IPS DF 4.7 (cell line): ENCODE results near the gene IRF7.
"Not testable (repeated sequence)": the region's sequence is repeated elsewhere in the genome, so short reads cannot be mapped to it uniquely, and the experiment has no call there.

Source experiments
- DNase-seq: peaks from one replicate; pipeline ENCODE4 v3.0.0-alpha.2; 2013; ENCODE audit warnings: low spot score; ENCODE audit errors: extremely low read depth

Gene IRF7

DNA sequence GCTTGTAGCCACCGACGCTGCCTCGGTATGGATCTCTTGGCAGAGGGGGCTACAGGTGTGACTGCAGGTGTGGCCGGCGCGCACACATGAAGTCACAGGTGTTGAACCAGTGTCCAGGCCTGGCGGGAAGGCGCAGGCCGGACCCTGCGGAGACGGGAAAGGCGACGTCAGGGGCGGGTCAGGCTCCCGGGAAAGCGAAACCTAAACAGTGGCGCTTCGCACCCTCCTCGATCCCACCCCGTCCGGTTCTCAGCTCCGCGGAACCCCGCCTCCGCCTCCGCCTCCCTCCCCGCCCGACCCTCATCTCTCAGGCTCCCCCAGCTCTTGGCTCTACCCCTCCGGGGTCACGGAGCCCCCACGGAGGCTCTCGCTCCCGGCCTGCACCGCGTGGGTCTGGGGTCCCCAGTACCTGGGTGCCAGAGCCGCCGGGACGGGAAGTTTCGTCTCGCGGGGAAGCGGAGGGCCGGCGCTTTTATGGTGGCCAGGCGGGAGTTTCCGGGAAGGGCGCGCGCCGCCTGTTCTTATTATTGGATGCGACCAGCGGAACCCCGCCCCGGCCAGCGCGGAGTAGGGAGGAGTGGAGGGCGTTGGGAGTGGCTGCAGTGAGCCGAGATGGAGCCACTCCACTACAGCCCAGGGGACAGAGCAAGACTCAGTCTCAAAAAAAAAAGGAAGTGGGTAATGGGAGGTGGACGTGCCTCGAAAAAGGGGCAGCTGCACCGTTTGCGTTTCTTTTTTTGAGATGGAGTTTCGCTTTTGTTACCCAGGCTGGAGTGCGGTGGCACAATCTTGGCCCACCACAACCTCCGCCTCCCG is at the start of gene IRF7:
IRF7 (minus strand) TSS at position 447 of the 816 bp plus-strand sequence. CDS start 586 bp downstream, outside the sequence.
- no peak for DNase-seq

DNA sequence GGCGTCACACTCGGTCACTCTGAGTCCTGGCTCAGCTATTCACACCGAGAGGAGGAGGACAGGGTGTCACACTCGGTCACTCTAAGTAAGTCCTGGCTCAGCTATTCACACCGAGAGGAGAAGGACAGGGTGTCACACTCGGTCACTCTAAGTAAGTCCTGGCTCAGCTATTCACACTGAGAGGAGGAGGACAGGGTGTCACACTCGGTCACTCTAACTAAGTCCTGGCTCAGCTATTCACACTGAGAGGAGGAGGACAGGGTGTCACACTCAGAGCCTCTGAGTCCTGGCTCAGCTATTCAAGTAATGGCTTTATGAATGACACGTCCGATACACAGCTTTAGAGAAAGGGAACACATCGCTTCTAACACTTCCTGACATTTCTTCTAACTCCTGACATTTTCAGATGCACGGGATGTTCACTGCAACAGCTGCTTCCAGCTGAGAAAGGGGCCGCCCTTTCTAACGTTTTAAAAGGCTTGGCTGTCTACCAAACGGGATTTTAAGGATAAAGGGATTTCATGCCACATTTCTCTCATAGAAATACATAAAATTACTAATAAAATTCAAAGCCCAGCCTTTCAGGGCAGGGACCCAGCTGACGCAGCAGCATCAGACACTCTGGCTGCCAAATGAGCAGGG is 49.4 kb upstream of the IRF7 start:
- DNase-seq, result no peak

DNA sequence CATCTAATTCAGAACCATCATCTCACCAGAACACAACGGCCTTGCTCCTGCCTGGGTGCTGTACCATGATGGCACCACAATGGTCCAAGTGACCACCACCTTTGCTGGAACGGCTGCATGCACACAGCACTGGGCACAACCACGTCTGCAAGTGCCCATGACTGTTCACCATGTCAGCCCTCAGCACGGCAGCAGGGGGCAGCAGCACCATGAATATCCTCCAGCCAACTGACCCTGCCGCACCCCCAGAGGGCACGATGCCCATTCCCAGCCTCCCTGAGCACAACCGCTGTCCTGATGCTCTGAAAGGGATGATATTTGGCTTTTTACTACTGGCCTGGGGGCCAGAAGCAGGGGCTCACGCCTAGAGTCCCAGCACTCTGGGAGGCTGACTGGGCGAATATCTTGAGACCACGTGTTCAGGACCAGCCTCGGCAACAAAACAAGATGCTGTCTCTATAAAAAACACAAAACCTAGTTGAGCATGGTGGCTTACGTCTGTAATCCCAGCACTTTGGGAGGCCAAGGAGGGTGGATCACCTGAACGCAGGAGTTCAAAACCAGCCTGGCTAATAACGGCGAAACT is 47.0 kb upstream of the IRF7 start:
- DNase-seq, result no peak

DNA sequence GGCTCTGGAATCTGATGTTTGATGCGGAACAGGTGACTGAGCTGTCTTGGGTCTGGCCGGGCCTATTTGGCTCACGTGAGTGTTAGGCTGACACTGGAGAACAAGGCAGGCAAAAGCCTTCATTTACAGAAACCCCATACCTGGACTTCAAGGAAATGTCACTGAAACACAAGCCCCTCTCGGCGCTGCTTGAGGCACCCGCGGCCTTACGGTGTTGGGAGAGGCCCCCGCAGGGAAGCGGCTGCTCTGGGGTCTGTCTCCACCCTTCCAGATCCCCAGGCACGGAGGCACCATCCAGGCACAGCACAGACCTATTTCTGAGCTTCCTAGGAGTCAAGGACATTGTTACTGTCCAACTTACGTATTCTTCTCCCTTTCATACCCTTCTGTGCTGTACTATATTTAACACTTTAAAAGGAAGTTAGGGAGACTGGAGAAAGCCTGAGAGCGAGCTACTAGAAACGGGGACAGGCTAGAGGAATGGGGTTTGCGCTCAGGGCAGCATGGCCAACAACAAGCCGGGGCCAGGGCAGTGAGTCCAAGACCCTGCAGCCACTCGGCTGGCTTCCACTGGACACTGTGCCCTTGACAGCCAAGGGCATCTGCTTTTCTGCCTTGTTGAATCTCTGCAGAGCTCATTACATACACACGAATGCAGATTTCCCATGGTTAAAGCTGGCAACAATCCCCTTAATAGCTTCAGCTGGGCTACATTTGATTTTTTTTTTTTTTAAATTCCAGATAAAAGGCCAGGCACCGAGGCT is 45.1 kb upstream of the IRF7 start:
- DNase-seq, result no peak

DNA sequence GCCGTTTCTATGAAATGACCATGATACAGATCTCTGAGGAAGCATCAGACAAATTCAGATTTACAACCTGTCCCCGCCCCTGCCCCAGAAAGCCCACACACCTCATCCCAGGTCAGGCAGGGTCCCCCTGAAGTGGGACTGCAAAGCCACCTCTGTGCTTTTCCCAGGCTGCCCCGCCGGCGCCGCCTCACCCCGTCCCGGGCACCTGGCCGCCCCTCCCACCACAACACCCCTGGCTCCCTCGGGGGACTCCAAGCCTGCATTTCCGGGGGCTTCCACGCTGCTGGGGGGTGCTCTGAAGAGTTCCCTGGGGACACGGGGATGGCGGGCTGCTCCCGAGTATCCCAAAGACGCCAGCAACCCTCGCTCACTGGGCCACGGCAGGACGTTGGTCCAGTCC is 44.5 kb upstream of the IRF7 start:
- no peak for DNase-seq

DNA sequence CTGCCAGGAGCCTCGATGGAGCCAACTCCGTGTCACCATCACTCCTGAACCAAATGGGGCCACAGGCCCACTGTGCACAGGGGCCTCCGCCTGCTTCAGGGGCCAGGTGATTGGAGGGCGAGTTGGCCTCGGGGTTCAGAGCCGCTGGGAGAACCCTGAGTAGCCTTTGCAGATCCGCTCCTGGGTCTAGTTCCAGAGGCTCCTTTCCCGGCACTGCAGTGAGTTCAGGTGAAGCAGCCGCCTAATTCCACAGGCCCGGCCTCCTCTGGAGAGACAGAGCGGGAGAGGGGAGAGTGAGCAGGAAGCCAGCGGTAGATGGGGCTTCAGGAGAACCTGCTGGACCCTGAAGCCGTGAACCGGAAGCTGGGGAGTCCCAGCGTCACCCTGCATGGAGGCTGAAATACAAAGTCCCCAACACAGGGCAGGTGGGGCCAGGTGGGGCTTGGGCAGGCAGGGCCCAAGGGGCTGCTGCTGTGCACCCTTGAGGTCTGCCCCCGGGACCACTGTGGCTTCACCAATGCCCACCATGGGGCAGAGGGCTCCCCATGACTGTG is 43.9 kb upstream of the IRF7 start:
- DNase-seq, result no peak

DNA sequence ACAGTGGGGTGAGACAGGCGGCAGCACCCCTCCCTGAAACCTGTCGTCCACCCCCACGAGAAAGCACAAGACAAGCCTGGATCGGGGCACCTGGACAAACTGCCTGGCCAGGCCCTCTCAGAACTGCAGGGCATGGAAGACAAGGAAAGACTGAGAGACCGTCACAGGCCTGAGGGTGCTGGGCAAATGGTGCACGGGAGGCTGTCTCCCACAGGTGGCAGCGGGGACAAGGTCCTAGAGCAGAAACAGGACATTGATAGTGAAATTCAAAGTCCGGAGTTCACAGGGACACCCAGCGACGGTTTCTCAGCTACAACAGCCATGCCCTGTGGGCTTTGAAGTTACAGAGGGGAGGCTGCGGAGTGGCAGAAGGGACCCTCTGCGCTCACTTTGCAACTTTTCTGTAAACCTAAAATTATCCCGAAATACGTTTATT is 42.0 kb upstream of the IRF7 start:
- no peak for DNase-seq

DNA sequence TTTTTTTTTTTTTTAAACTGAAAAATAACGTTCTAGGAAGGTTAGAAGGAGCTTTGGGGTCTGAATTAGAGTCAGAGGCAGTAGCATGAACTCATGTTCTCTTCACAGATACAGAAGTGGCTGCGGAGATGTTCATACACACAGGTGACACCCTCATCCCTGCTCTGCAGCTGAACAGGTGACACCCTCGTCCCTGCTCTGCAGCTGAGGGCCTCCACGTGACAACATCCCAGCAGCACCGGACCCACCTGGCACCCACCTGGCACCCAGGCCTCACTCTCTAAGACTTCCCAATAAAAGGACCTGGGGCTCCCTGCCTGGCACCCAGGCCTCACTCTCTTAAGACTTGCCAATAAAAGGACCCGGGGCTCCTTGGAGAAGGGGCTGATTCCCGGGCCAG is 41.1 kb upstream of the IRF7 start:
- DNase-seq, result no peak

DNA sequence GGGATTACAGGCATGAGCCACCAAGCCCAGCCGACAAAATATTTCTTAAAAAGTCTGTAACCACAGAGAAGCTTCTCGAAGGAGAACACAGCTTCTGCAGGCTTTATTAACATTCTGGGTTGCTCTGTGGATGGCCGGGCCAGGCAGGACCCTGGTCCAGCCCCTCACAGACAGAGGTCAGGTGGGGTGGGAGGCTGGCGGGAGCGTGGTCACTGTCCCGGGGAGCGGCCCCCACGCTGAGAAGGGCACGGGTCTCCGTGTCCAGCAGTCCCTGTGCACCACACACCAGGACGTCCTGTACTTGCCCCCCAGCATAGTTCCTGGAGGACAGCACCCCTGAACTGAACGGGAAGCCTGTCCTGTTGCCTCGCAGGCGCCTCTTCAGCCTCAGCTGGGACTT is 40.7 kb upstream of the IRF7 start:
- DNase-seq, result no peak

DNA sequence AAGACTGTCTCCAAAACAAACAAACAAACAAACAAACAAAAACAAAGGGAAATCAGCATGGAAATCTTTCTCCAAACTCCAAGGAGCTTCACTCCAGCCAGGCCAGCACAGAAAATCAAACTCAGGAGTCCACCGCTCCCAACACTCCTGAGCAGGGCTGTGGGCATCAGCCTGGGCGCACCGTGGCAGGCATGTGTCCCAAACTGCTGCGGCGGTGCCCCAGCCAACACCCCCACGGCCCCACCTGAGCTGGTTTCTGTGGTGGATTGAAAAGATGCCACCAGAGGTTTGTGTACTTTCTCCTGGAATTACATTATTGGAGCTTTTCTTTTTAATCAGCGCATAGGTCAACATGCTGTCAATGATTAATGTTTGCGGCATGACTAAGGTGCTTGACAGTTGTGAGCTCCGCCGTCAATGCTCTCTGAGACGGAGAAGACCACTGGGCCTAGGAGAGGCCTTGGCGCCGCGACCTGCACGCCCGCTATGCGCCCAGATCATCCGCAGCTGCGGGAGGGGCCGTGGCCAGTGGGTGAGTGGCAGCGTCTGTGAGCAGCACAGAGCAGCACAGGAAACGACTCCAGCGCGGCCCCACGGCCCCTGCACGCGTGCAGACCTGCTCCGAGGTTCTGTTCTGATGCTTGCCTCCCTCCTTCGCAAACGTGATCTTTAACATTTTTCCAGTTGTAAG is 39.4 kb upstream of the IRF7 start:
- DNase-seq, result no peak

DNA sequence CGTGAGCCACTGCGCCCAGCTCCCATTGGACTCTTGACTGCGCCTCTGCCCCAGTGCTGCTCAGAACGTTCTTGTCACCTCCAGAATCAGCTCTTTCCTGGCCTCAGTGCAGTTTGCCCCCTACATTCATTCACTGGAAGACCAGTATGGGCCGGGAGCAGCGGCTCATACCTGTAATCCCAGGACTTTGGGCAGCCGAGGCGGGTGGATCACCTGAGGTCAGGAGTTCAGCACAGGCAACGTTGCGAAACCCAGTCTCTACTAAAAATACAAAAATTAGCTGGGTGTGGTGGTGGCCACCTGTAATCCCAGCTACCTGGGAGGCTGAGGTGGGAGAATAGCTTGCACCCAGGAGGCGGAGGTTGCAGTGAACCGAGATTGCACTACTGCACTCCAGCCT is 38.7 kb upstream of the IRF7 start:
- DNase-seq, result not testable (repeated sequence)

DNA sequence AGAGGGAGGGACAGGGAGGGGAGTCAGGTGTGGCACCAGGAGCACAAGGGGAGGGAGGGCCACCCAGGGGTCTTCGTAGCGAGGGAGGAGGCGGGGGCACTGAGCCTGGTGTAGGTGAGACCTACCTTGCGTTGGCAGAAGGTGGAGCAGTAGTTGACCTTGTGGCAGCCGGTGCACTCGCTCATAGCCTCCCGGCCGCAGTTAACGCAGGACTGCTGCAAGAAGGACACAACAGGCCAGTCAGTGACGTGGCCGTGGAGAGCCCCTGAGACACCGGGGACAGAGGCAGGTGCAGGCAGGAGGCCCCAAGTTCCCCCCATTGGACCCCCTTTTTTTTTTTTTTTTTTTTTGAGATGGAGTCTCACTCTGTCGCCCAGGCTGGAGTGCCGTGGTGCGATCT is 38.1 kb upstream of the IRF7 start:
- no peak for DNase-seq

DNA sequence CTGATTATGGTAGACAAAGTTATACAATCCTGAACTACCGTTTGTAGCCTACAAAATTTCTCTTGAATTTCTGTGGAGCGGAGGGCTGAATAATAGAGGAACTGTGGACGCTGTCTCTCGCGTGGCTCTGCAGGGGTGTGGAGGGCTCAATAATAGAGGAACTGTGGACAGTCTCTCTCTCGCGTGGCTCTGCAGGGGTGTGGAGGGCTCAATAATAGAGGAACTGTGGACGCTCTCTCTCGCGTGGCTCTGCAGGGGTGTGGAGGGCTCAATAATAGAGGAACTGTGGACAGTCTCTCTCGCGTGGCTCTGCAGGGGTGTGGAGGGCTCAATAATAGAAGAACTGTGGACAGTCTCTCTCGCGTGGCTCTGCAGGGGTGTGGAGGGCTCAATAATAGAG is 37.4 kb upstream of the IRF7 start:
- DNase-seq, result not testable (repeated sequence)

DNA sequence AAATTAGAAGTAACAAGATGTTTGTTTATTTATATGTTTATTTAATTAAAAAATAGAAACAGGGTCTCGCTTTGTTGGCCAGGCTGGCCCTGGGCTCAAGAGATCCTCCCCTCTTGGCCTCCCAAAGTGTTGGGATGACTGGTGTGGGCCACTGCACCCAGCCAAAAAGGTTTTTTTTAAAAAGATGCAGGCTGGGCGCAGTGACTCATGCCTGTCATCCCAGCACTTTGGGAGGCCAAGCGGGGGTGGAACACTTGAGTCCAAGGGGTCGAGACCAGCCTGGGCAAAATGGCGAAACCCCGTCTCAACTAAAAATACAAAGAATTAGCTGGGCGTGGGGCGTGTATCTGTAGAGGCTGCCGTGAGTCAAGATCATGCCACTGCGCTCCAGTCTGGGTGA is 34.7 kb upstream of the IRF7 start:
- no peak for DNase-seq

DNA sequence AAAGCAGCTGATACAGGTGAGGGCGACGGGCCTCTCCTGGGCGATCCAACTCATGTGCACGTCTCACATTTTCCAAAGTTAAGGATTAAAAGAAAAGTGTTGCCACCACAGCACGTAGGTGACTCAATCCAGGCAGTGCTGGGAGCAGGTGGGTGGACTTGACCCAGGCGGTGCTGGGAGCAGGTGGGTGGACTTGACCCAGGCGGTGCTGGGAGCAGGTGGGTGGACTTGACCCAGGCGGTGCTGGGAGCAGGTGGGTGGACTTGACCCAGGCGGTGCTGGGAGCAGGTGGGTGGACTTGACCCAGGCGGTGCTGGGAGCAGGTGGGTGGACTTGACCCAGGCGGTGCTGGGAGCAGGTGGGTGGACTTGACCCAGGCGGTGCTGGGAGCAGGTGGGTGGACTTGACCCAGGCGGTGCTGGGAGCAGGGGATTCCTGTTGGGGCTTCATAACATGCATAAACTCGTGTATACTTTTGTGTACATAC is 32.0 kb upstream of the IRF7 start:
- DNase-seq, result not testable (repeated sequence)

DNA sequence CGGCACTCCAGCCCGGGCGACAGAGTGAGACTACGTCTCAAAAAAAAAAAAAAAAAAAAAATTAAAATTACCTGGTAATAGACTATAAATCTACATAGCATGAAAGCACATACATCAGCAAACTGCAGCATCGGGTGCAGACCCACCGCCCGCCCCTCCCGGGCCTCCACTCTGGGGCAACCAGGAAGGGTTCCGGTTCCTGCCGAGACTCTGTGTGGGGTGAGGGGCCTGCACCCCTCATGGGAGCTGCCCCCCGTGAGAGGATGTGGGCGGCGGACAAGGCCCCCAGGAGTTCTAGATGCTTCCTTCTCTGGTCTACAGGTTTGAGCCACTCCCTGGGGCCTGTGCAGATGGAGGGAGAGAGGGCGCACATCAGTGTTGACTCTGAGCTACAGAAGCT is 30.5 kb upstream of the IRF7 start:
- no peak for DNase-seq

DNA sequence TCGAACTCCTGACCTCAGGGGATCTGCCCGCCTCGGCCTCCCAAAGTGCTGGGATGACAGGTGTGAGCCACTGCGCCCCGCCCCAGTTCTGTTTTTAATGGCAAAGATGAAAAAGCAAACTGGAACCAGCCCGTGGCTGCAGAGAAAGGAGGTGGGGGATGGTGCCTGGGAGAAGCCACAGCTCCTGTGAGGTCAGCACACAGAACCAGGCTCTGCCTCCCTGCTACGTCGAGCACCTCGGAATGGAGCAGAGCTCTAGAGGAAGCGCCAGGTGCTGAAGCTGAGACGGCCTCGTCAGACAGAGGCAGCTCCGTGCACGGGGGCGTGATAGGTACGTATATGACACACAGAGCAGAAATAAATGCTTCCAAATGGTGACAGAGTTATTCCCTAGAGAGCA is 29.8 kb upstream of the IRF7 start:
- no peak for DNase-seq

DNA sequence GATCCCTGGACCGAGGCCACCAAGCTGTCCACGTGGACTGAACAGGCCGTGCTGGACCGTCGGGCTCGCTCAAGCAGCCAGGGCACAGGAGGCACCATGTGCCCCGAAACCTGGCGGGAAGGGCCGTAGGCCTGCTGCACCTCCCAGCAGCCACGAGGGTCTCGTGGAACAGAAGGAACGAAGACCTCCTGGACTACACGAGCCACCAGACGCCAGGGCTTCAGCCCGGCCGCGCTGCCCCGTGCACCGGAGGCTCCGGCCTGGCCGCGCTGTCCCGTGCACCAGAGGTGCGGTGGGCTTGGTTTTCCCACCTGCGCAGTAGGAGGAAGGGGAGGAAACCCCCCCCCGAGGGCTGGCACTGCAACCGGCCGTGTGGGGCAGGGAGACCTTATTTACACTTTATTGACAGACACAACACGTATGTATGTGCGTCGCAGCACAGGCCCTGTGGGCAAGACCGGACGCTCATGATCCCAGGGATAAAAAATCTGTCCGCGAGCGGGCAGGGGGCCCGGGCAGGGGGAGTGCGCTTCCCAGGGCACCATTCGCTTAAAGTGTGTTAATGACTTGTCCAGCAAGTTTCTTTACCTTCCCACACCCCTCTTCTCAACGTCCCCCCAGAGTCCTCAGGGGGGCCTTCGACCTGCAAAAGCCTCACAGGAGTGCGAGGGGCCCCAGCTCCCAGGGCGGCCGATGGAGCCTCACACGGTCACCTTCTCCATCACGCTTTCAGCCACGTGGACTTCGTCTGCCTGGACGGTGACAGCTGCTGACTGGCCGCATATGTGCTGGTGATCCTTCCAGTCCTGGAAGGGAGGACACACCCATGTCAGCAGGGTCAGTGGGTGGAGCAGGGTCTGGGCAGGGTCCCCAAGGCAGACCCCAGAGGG is 28.3 kb upstream of the IRF7 start:
- DNase-seq, result no peak

DNA sequence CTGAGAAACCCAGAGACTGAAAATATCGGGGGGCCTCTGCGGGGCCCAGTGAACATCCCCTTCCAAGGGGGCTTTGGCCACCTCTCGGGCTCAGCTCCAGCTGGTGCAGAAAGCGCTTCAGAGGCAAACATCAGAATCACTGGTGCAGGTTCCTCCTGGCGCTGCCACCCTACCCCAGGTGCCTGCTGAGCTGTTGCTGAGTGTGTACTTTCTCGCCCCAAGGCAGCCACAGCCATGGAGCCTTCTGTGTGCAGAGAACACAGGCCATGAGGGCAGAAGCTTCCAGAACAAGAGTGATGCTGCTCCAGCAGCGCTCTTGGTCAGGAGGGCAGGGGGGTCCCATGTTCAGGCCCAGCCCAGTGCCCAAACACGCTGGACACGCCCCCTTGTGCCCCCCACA is 27.6 kb upstream of the IRF7 start:
- no peak for DNase-seq
